ENCODE data around the gene BDH2. TPM values are rescaled to one million over a fixed set of nuclear protein-coding genes. Genes with fewer than 3 reads are reported as not detected.

Gene BDH2
- total RNA-seq = 14.7 TPM
- polyA plus RNA-seq = 10 to 100 TPM; 34.9 to 44.6 (median 39.4) TPM

DNA sequence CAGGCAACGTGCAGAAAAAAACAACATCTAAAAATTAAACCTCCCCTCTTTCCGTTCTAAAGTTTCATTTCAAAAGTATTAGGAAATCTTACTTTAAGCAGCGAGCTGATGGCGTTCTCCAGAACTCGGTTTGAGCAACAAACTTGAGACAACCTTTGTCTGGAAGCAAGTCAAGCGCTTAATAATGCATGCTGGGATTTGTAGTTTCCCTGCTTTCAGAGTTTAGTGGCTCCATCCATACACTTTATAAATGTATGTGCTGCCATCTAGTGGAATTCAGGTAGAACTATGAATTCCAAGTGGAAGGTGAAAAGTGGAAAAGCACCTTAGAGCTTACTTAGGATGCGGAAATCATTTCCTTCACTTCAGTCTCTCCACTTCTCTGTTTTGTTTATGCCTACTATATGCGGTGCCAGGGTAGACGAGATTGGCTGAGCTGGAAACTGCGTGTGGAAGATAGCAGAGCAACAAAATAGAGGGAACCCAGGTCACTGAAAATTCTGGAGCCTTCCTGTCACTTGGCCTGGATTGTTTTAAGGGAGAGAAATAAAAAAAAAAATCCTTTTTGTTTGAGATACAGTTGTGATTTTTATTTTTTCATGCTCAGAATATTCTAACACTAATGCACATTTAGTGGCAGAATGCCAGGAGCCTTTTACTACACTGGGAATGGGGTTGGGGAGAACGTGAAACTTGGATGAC is at the start of gene BDH2:
TSS of gene BDH2 (minus strand) at position 144 of the 702 bp plus-strand sequence. CDS start 3,580 bp downstream, outside the sequence.
- H3K27me3 ChIP-seq (ENCODE audit: control insufficient read depth, insufficient read depth, low read length) = no peaks in the 10 kb centered on the region
- Mint-ChIP-seq H3K4me1 (peaks cover 5 to 33% (median 26%) of the 10 kb centered on the region in 4 donors), H3K27me3 (no peaks in the 10 kb centered on the region), H3K4me3 (peak within 1 kb of the TSS; percentile 79 to 99 (median 92)), H3K36me3 (no peaks in the 10 kb centered on the region), H3K9me3 (no peaks in the 10 kb centered on the region), H3K27ac (peak within 1 kb of the TSS; percentile 79 to 93 (median 80))
- ATAC-seq (ENCODE audit: low read depth in 2 of 2) (peak; percentile 98 to 99), DNase-seq (peak; percentile 51 to 90 (median 85))
- no peaks in the 10 kb centered on the region for H3K36me3 ChIP-seq (ENCODE audit: control insufficient read depth, insufficient read depth, low read length)
- H3K27ac ChIP-seq (ENCODE audit: insufficient read depth, low read length, poor library complexity, severe bottlenecking) = peak within 1 kb of the TSS; percentile 35
- no peaks in the 10 kb centered on the region for H3K9me3 ChIP-seq (ENCODE audit: control insufficient read depth in 2 of 2, low read length in 2 of 2)
- peaks cover 15% of the 10 kb centered on the region for H3K4me1 ChIP-seq (ENCODE audit: control insufficient read depth, insufficient read depth, low read length, poor library complexity, severe bottlenecking)
- H3K4me3 ChIP-seq (ENCODE audit: low read depth, low read length) = peak within 1 kb of the TSS; percentile 96

DNA sequence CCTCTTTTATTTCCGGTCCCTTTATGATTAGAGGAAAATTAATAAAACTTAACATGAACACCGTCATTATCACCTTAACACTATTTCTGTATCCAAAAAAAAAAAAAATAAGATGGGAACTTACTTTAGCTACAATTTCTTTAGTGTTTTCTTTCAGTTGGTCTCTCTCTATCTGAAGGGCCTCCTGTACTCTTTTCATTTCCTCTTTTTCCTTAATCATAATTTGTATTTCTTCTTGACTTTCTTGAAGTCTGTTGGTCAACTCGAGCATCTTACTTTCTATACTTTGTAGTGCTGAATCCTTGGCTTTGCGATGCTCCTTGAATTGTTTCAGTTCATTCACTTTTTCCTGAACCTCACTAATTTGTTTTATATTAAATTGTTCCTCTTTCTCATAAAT is 45.3 kb upstream of the BDH2 start:
- H3K27me3 Mint-ChIP-seq = no peaks in the 10 kb centered on the region
- H3K9me3 Mint-ChIP-seq = peaks cover 0 to 4% (median 1%) of the 10 kb centered on the region in 7 donors
- no peaks in the 10 kb centered on the region for H3K4me1 ChIP-seq (ENCODE audit: control insufficient read depth, insufficient read depth, low read length, poor library complexity, severe bottlenecking)
- H3K4me1 Mint-ChIP-seq = peaks cover 0 to 20% (median 1%) of the 10 kb centered on the region in 4 donors
- no peaks in the 10 kb centered on the region for H3K36me3 ChIP-seq (ENCODE audit: control insufficient read depth, insufficient read depth, low read length)
- no peak overlapping the region for H3K27ac Mint-ChIP-seq
- H3K27ac ChIP-seq (ENCODE audit: insufficient read depth, low read length, poor library complexity, severe bottlenecking) = no peak overlapping the region
- H3K27me3 ChIP-seq (ENCODE audit: control insufficient read depth, insufficient read depth, low read length) = no peaks in the 10 kb centered on the region
- H3K4me3 Mint-ChIP-seq = no peak overlapping the region
- no peak overlapping the region for H3K4me3 ChIP-seq (ENCODE audit: low read depth, low read length)
- no peak for ATAC-seq (ENCODE audit: low read depth in 2 of 2)
- peaks cover 17% of the 10 kb centered on the region for H3K36me3 Mint-ChIP-seq
- H3K9me3 ChIP-seq (ENCODE audit: control insufficient read depth in 2 of 2, low read length in 2 of 2) = no peaks in the 10 kb centered on the region
- DNase-seq = no peak

DNA sequence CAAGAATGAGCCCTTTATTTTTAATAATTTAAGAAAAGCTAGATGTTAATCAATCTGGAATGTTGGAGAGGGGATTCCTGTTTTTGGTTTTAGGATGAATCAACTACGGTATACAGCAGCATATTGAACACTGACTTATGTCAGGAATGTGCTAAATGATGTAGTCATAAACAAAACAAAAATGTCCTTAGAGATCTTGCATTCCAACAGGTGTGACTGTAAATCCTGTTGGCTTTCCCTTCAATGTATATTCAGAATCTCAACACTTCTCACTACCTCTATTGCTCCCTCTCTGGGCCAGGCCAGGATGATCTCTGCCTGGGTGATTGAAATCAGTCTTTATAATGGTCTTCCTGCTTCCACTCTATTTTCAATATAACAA is 37.8 kb upstream of the BDH2 start:
- no peaks in the 10 kb centered on the region for H3K4me1 ChIP-seq (ENCODE audit: control insufficient read depth, insufficient read depth, low read length, poor library complexity, severe bottlenecking)
- H3K36me3 ChIP-seq (ENCODE audit: control insufficient read depth, insufficient read depth, low read length) = no peaks in the 10 kb centered on the region
- no peaks in the 10 kb centered on the region for H3K9me3 ChIP-seq (ENCODE audit: control insufficient read depth in 2 of 2, low read length in 2 of 2)
- no peak overlapping the region for H3K4me3 ChIP-seq (ENCODE audit: low read depth, low read length)
- H3K4me3 Mint-ChIP-seq = no peak overlapping the region
- no peak for DNase-seq
- ATAC-seq (ENCODE audit: low read depth in 2 of 2) = no peak
- H3K27me3 ChIP-seq (ENCODE audit: control insufficient read depth, insufficient read depth, low read length) = no peaks in the 10 kb centered on the region
- peaks cover 5% of the 10 kb centered on the region for H3K36me3 Mint-ChIP-seq
- H3K27ac Mint-ChIP-seq = peak overlapping the region in 2 of 3 donors; percentile 55 to 61
- H3K4me1 Mint-ChIP-seq = peaks cover 7 to 16% (median 14%) of the 10 kb centered on the region in 4 donors
- no peaks in the 10 kb centered on the region for H3K27me3 Mint-ChIP-seq
- H3K27ac ChIP-seq (ENCODE audit: insufficient read depth, low read length, poor library complexity, severe bottlenecking) = no peak overlapping the region
- no peaks in the 10 kb centered on the region for H3K9me3 Mint-ChIP-seq

DNA sequence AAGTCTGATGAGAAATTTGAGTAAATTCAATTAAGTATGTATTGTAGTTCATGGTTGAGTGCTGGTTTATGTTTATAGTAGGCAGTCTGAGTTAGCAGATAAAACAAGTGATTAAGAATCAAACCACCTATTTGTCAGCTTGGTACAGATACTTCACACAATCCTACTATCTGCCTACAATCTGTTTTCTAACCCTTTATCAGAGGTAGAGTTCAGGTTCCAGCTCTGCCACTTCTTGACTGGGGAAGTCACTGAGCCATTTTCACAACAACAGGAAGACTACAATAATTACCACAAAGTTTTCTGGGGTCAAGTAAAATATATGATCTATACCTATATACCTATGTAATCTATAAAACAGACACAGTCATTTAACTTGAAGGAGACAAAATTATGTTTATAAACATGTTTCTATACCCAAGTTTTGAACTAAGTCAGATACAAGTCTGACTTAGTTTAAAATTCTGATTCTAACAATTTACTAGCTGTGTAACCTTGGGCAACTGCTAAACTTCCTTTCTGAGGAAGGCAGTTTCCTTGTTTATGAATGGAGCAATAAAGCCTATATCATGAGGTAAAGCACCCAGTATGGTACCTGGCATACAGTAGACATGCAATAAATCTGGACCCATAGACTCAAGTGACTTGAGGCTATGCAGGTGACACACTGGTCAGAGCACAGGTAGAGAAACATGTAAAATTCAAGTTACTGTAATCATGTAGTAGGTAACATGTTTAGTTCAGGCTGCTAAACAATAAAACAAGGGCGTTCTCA is 37.2 kb upstream of the BDH2 start:
- H3K36me3 Mint-ChIP-seq = peaks cover 5% of the 10 kb centered on the region
- H3K27ac Mint-ChIP-seq = peak overlapping the region in 1 of 3 donors; percentile 30
- ATAC-seq (ENCODE audit: low read depth in 2 of 2) = peak in 1 of 2 donors; percentile 28
- Histone ChIP-seq H3K27ac (ENCODE audit: insufficient read depth, low read length, poor library complexity, severe bottlenecking) (peak overlapping the region; percentile 23), H3K4me3 (ENCODE audit: low read depth, low read length) (no peak overlapping the region), H3K4me1 (ENCODE audit: control insufficient read depth, insufficient read depth, low read length, poor library complexity, severe bottlenecking) (no peaks in the 10 kb centered on the region), H3K9me3 (ENCODE audit: control insufficient read depth in 2 of 2, low read length in 2 of 2) (no peaks in the 10 kb centered on the region), H3K27me3 (ENCODE audit: control insufficient read depth, insufficient read depth, low read length) (no peaks in the 10 kb centered on the region), H3K36me3 (ENCODE audit: control insufficient read depth, insufficient read depth, low read length) (no peaks in the 10 kb centered on the region)
- H3K27me3 Mint-ChIP-seq = no peaks in the 10 kb centered on the region
- H3K4me3 Mint-ChIP-seq = no peak overlapping the region
- peaks cover 7 to 21% (median 12%) of the 10 kb centered on the region in 4 donors for H3K4me1 Mint-ChIP-seq
- H3K9me3 Mint-ChIP-seq = no peaks in the 10 kb centered on the region
- DNase-seq = no peak

DNA sequence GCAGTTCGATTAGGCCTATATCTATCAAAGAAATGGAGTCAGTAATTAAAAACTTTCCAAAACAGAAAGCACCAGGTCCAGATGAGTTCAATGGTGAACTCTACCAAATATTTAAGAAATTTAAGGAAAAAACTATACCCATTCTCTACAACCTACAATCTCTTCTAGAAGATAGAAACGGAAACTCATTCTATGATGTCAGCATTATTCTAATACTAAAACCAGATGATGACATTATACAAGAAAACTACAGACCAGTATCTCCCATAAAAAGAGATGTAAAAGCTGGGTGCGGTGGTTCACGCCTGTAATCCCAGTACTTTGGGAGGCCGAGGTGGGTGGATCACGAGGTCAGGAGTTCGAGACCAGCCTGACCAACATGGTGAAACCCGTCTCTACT is 29.5 kb upstream of the BDH2 start:
- peaks cover 0 to 14% (median 4%) of the 10 kb centered on the region in 4 donors for H3K4me1 Mint-ChIP-seq
- H3K36me3 ChIP-seq (ENCODE audit: control insufficient read depth, insufficient read depth, low read length) = no peaks in the 10 kb centered on the region
- peaks cover 10% of the 10 kb centered on the region for H3K36me3 Mint-ChIP-seq
- no peaks in the 10 kb centered on the region for H3K27me3 Mint-ChIP-seq
- no peak overlapping the region for H3K4me3 ChIP-seq (ENCODE audit: low read depth, low read length)
- no peak overlapping the region for H3K4me3 Mint-ChIP-seq
- no peak overlapping the region for H3K27ac Mint-ChIP-seq
- H3K27me3 ChIP-seq (ENCODE audit: control insufficient read depth, insufficient read depth, low read length) = no peaks in the 10 kb centered on the region
- peaks cover 4 to 5% of the 10 kb centered on the region in 2 experiments for H3K9me3 ChIP-seq (ENCODE audit: control insufficient read depth in 2 of 2, low read length in 2 of 2)
- H3K27ac ChIP-seq (ENCODE audit: insufficient read depth, low read length, poor library complexity, severe bottlenecking) = no peak overlapping the region
- ATAC-seq (ENCODE audit: low read depth in 2 of 2) (no peak), DNase-seq (no peak)
- H3K4me1 ChIP-seq (ENCODE audit: control insufficient read depth, insufficient read depth, low read length, poor library complexity, severe bottlenecking) = no peaks in the 10 kb centered on the region
- peaks cover 0 to 20% (median 6%) of the 10 kb centered on the region in 7 donors for H3K9me3 Mint-ChIP-seq

DNA sequence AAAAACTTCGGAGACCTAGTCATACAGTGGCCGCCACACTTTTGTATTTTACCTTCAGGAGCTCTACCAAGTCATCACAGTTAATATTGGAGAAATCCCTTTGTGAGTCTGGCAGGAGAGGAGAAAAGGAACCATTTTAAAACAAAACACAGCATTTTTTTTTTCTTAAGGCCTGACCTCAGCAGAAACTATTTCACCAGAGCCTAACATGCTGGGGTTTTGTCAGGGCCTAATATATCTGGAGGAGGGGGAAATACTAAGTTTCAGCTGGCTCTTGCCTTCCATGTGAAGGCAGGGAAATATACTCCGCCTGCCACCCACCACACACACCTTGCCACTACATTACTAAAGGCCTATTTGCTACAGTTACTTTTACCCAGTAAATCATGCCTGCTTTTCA is 26.5 kb upstream of the BDH2 start:
- Histone ChIP-seq H3K4me3 (ENCODE audit: low read depth, low read length) (no peak overlapping the region), H3K36me3 (ENCODE audit: control insufficient read depth, insufficient read depth, low read length) (no peaks in the 10 kb centered on the region), H3K27ac (ENCODE audit: insufficient read depth, low read length, poor library complexity, severe bottlenecking) (no peak overlapping the region), H3K9me3 (ENCODE audit: control insufficient read depth in 2 of 2, low read length in 2 of 2) (peaks cover 4 to 5% of the 10 kb centered on the region in 2 experiments), H3K27me3 (ENCODE audit: control insufficient read depth, insufficient read depth, low read length) (no peaks in the 10 kb centered on the region), H3K4me1 (ENCODE audit: control insufficient read depth, insufficient read depth, low read length, poor library complexity, severe bottlenecking) (no peaks in the 10 kb centered on the region)
- H3K27ac Mint-ChIP-seq = no peak overlapping the region
- no peak overlapping the region for H3K4me3 Mint-ChIP-seq
- peaks cover 0 to 20% (median 6%) of the 10 kb centered on the region in 7 donors for H3K9me3 Mint-ChIP-seq
- ATAC-seq (ENCODE audit: low read depth in 2 of 2) (no peak), DNase-seq (no peak)
- peaks cover 0 to 14% (median 1%) of the 10 kb centered on the region in 4 donors for H3K4me1 Mint-ChIP-seq
- peaks cover 10% of the 10 kb centered on the region for H3K36me3 Mint-ChIP-seq
- no peaks in the 10 kb centered on the region for H3K27me3 Mint-ChIP-seq

DNA sequence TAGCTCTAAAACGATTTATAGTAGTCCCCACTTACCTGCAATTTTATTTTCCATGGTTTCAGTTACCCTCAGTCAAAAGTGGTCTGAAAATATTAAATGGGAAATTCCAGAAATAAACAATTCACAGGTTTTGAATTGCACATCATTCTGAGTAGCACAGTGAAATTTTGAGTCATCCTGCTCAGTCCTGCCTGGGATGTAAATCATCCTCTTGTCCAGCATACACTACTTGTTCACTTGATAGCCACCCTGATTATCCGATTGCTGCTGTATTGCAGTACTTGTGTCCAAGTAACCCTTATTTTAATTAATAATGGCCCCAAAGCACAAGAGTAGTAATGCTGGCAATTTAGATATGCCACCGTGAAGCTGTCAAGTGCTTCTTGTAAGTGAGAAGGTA is 23.5 kb upstream of the BDH2 start:
- no peak overlapping the region for H3K4me3 Mint-ChIP-seq
- no peak overlapping the region for H3K27ac Mint-ChIP-seq
- no peaks in the 10 kb centered on the region for H3K27me3 Mint-ChIP-seq
- peaks cover 0 to 9% (median 3%) of the 10 kb centered on the region in 7 donors for H3K9me3 Mint-ChIP-seq
- H3K4me1 ChIP-seq (ENCODE audit: control insufficient read depth, insufficient read depth, low read length, poor library complexity, severe bottlenecking) = no peaks in the 10 kb centered on the region
- H3K36me3 Mint-ChIP-seq = peaks cover 4% of the 10 kb centered on the region
- H3K36me3 ChIP-seq (ENCODE audit: control insufficient read depth, insufficient read depth, low read length) = no peaks in the 10 kb centered on the region
- no peaks in the 10 kb centered on the region for H3K27me3 ChIP-seq (ENCODE audit: control insufficient read depth, insufficient read depth, low read length)
- H3K4me3 ChIP-seq (ENCODE audit: low read depth, low read length) = no peak overlapping the region
- DNase-seq (no peak), ATAC-seq (ENCODE audit: low read depth in 2 of 2) (no peak)
- H3K9me3 ChIP-seq (ENCODE audit: control insufficient read depth in 2 of 2, low read length in 2 of 2) = peaks cover 0 to 4% of the 10 kb centered on the region in 2 experiments
- no peak overlapping the region for H3K27ac ChIP-seq (ENCODE audit: insufficient read depth, low read length, poor library complexity, severe bottlenecking)
- peaks cover 0 to 19% (median 1%) of the 10 kb centered on the region in 4 donors for H3K4me1 Mint-ChIP-seq
